ENCODE measurements around the gene L3MBTL4.

L3MBTL4 gene

DNA sequence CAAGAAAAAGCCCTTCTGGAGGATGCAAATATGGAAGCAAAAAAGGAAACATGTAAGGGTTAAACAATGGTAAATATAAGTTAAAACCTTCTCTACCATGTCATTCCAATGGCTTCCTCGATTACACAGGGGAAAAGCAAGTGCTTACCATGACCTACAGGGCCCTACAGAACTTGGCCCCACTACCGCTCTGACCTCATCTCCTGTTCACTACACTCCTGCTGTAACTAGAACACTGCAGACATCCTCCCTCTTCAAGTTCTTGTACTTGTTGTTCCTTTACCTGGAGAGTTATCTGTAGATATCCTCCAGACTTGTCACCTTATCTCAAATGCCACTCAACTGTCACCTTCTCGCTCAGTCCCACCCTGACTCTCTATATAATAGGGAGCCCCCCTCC, 194.6 kb downstream of the L3MBTL4 start:
- no peak for TF ChIP-seq CEBPB (IDR thresholded peaks at IDR 0.05)
- no peak for TF ChIP-seq ZBTB7A (IDR thresholded peaks at IDR 0.05; ENCODE audit: low read depth)
- no peak for TF ChIP-seq RAD21 (IDR thresholded peaks at IDR 0.05; ENCODE audit: low read depth)

DNA sequence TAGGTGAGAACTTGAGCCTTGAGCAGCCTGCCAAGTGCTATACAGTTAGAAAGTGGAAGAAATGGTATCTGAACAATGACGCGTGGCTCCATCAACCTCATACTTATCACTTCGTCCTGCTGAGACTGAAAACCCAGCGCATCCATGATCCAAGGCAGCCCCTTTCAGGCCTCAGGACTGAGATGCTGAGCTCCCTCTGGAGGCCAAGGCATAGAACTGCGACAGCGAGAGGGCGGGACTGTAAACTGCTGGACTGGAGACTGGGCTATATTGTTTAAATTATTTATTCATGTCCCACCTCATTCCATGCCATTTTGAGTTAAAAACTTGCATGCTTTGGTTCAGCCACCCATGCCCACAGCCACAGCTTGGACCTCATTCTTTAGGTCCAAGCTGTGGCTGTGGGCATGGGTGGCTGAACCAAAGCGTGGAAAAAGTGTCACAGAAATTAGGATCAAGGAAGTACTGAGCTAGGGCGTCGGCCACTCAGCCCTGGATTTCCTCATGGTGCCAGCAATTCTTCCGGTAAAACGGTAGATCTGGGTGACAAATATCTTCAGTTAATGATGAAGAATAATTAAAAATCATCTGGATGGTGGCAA, 195.5 kb downstream of the L3MBTL4 start:
- TF ChIP-seq NFIC (IDR thresholded peaks at IDR 0.05) (no peak), RAD21 (IDR thresholded peaks at IDR 0.05; ENCODE audit: low read depth) (no peak), ZBTB7A (IDR thresholded peaks at IDR 0.05; ENCODE audit: low read depth) (no peak), EGR1 (IDR thresholded peaks at IDR 0.05) (no peak), TAF1 (IDR thresholded peaks at IDR 0.05; ENCODE audit: low read depth) (no peak), CEBPB (IDR thresholded peaks at IDR 0.05) (no peak), YY1 (IDR thresholded peaks at IDR 0.05; ENCODE audit: low read depth) (no peak), EP300 (IDR thresholded peaks at IDR 0.05; ENCODE audit: borderline replicate concordance) (no peak), TEAD4 (IDR thresholded peaks at IDR 0.05) (no peak), FOXM1 (IDR thresholded peaks at IDR 0.05; ENCODE audit: borderline replicate concordance, low read depth) (no peak), CREB1 (IDR thresholded peaks at IDR 0.05; ENCODE audit: low read depth) (no peak), TCF12 (IDR thresholded peaks at IDR 0.05; ENCODE audit: low read depth) (no peak)
- TF ChIP-seq, protein P1, sequence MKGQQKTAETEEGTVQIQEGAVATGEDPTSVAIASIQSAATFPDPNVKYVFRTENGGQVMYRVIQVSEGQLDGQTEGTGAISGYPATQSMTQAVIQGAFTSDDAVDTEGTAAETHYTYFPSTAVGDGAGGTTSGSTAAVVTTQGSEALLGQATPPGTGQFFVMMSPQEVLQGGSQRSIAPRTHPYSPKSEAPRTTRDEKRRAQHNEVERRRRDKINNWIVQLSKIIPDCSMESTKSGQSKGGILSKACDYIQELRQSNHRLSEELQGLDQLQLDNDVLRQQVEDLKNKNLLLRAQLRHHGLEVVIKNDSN (IDR thresholded peaks at IDR 0.05), result no peak
- TF ChIP-seq, protein P2, sequence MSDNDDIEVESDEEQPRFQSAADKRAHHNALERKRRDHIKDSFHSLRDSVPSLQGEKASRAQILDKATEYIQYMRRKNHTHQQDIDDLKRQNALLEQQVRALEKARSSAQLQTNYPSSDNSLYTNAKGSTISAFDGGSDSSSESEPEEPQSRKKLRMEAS (IDR thresholded peaks at IDR 0.05), result no peak
- TF ChIP-seq, protein P3, sequence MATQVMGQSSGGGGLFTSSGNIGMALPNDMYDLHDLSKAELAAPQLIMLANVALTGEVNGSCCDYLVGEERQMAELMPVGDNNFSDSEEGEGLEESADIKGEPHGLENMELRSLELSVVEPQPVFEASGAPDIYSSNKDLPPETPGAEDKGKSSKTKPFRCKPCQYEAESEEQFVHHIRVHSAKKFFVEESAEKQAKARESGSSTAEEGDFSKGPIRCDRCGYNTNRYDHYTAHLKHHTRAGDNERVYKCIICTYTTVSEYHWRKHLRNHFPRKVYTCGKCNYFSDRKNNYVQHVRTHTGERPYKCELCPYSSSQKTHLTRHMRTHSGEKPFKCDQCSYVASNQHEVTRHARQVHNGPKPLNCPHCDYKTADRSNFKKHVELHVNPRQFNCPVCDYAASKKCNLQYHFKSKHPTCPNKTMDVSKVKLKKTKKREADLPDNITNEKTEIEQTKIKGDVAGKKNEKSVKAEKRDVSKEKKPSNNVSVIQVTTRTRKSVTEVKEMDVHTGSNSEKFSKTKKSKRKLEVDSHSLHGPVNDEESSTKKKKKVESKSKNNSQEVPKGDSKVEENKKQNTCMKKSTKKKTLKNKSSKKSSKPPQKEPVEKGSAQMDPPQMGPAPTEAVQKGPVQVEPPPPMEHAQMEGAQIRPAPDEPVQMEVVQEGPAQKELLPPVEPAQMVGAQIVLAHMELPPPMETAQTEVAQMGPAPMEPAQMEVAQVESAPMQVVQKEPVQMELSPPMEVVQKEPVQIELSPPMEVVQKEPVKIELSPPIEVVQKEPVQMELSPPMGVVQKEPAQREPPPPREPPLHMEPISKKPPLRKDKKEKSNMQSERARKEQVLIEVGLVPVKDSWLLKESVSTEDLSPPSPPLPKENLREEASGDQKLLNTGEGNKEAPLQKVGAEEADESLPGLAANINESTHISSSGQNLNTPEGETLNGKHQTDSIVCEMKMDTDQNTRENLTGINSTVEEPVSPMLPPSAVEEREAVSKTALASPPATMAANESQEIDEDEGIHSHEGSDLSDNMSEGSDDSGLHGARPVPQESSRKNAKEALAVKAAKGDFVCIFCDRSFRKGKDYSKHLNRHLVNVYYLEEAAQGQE (IDR thresholded peaks at IDR 0.05; ENCODE audit: low read depth), result no peak

DNA sequence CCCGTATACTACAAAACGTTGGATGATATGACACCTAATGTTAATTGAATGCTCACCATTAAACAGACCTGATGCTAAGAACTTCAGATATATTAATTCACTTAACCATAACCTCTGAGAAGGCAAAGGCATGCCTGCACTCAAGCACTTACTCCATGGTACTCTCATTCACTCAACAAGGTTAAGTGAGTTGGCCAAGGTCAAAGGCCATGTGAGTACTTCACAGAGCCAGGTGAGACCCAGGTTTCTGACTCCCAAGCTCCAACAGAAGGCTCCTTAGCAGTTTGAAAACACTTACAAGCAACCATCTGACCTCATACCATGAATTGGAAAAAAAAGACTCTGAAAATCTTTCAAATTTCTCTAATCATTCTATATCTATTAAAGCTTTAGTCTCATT, 198.8 kb downstream of the L3MBTL4 start:
- TF ChIP-seq, protein P2 (IDR thresholded peaks at IDR 0.05), result no peak
- TF ChIP-seq RAD21 (IDR thresholded peaks at IDR 0.05; ENCODE audit: low read depth), result no peak
- no peak for TF ChIP-seq TEAD4 (IDR thresholded peaks at IDR 0.05)
- TF ChIP-seq TAF1 (IDR thresholded peaks at IDR 0.05; ENCODE audit: low read depth), result no peak
- no peak for TF ChIP-seq YY1 (IDR thresholded peaks at IDR 0.05; ENCODE audit: low read depth)
- TF ChIP-seq ZBTB7A (IDR thresholded peaks at IDR 0.05; ENCODE audit: low read depth), result no peak
- TF ChIP-seq TCF12 (IDR thresholded peaks at IDR 0.05; ENCODE audit: low read depth), result no peak
- no peak for TF ChIP-seq EGR1 (IDR thresholded peaks at IDR 0.05)
- no peak for TF ChIP-seq CEBPB (IDR thresholded peaks at IDR 0.05)
- TF ChIP-seq CREB1 (IDR thresholded peaks at IDR 0.05; ENCODE audit: low read depth), result no peak
- TF ChIP-seq, protein P3 (IDR thresholded peaks at IDR 0.05; ENCODE audit: low read depth), result no peak
- TF ChIP-seq FOXM1 (IDR thresholded peaks at IDR 0.05; ENCODE audit: borderline replicate concordance, low read depth), result no peak
- TF ChIP-seq EP300 (IDR thresholded peaks at IDR 0.05; ENCODE audit: borderline replicate concordance), result no peak
- TF ChIP-seq NFIC (IDR thresholded peaks at IDR 0.05), result no peak
- TF ChIP-seq, protein P1 (IDR thresholded peaks at IDR 0.05), result no peak

DNA sequence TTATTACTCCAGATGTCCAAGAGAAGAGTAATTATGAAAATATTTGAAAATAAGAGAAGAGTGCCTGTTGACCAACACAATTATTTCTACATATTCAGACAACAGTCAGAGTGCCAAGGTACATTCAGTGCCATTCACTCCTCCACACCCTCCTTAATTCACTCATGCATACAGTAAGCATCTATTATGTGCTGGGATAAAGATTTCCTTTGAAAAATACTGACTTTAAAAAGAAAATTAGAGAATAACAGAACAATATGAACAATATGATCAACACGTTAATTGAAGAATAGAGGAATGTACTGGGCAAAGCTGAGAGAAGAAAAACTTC, 203.6 kb downstream of the L3MBTL4 start:
- TF ChIP-seq ZBTB7A (IDR thresholded peaks at IDR 0.05; ENCODE audit: low read depth) (no peak), EGR1 (IDR thresholded peaks at IDR 0.05) (no peak), TCF12 (IDR thresholded peaks at IDR 0.05; ENCODE audit: low read depth) (no peak), FOXM1 (IDR thresholded peaks at IDR 0.05; ENCODE audit: borderline replicate concordance, low read depth) (no peak), TEAD4 (IDR thresholded peaks at IDR 0.05) (no peak), EP300 (IDR thresholded peaks at IDR 0.05; ENCODE audit: borderline replicate concordance) (no peak), RAD21 (IDR thresholded peaks at IDR 0.05; ENCODE audit: low read depth) (no peak), YY1 (IDR thresholded peaks at IDR 0.05; ENCODE audit: low read depth) (no peak), NFIC (IDR thresholded peaks at IDR 0.05) (no peak), CREB1 (IDR thresholded peaks at IDR 0.05; ENCODE audit: low read depth) (no peak), TAF1 (IDR thresholded peaks at IDR 0.05; ENCODE audit: low read depth) (no peak), CEBPB (IDR thresholded peaks at IDR 0.05) (no peak)
- TF ChIP-seq, protein P1 (IDR thresholded peaks at IDR 0.05), result no peak
- TF ChIP-seq, protein P2 (IDR thresholded peaks at IDR 0.05), result no peak
- TF ChIP-seq, protein P3 (IDR thresholded peaks at IDR 0.05; ENCODE audit: low read depth), result no peak
